AG10803 (cell line): Measurements from ENCODE around the gene SRSF10.

ENCODE experiments used
- DNase-seq: peaks from one replicate; pipeline ENCODE4 v3.0.0; 2010; ENCODE audit warnings: low read depth
- H3K4me3 ChIP-seq: 2 replicates; pipeline ENCODE4 v1.5.1; 2011; ENCODE audit warnings: mild to moderate bottlenecking, low read length, control low read depth
- TF ChIP-seq, protein P1 (sequence below): conservative IDR thresholded peaks from 2 replicates; pipeline ENCODE4 v1.5.1; 2011; ENCODE audit warnings: mild to moderate bottlenecking, low read length, control low read depth, inconsistent platforms

Gene SRSF10

DNA sequence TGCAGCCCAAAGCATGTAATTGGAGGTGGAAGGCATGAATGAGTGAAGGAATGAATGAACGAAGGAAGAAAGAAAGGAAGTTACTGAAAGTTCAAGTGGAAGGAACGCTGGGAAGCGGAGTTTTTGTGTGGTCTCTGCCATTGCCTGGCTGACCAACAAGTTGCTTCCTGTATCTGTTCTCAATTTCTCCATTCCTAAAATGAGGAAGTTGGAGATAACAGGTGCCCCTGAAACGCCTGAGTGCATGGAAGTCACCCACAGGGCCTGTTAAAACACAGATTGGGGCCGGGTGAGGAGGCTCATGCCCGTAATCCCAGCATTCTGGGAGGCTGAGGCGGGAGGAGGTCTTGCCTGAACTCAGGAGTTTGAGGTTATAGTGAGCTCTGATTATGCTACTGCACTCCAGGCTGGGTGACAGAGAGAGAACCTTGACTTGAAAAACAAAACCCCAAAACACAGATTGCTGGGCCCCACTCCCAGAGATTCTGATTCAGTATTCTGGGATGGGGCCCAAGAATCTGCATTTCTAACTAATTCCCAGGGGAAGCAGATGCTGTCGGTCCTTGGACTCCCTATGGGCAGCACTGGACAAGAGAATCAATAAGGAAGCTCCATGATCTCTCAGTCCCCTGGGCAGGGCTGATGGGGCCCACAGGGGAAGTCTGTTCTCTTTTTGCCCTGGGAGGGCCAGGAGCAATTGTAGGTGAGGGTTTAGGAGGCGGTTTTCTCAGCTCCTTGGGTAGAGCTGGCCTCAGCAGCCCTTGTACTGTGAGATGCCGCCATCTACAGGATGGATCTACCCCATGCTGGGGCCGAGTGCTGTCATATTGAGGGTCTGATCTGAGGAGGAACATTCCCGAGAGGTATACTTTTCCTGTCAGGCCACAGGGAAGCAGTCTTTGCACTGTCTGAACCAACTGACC is 63.7 kb downstream of the SRSF10 start:
- TF ChIP-seq, protein P1, sequence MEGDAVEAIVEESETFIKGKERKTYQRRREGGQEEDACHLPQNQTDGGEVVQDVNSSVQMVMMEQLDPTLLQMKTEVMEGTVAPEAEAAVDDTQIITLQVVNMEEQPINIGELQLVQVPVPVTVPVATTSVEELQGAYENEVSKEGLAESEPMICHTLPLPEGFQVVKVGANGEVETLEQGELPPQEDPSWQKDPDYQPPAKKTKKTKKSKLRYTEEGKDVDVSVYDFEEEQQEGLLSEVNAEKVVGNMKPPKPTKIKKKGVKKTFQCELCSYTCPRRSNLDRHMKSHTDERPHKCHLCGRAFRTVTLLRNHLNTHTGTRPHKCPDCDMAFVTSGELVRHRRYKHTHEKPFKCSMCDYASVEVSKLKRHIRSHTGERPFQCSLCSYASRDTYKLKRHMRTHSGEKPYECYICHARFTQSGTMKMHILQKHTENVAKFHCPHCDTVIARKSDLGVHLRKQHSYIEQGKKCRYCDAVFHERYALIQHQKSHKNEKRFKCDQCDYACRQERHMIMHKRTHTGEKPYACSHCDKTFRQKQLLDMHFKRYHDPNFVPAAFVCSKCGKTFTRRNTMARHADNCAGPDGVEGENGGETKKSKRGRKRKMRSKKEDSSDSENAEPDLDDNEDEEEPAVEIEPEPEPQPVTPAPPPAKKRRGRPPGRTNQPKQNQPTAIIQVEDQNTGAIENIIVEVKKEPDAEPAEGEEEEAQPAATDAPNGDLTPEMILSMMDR = peak; percentile 54
- no peak overlapping the region for H3K4me3 ChIP-seq
- DNase-seq = peak; percentile 43

DNA sequence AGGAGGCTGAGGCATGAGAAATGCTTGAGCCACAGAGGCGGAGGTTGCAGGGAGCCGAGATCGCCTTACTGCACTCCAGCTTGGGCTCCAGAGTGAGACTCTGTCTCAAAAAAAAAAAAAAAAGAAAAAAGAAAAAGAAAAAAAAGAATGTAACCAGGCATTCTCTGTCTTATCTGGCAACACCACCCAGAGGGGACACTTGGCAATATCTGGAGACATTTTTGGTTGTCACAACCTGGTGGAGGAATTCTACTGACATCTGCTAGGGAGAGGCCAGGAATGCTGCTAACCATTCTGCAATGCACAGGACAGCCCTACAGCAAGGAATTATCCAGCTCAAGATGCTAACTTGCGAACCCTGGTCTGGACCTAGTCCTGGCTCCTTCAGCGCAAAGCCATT is 64.7 kb downstream of the SRSF10 start:
- TF ChIP-seq, protein P1 = no peak
- no peak overlapping the region for H3K4me3 ChIP-seq
- no peak for DNase-seq

DNA sequence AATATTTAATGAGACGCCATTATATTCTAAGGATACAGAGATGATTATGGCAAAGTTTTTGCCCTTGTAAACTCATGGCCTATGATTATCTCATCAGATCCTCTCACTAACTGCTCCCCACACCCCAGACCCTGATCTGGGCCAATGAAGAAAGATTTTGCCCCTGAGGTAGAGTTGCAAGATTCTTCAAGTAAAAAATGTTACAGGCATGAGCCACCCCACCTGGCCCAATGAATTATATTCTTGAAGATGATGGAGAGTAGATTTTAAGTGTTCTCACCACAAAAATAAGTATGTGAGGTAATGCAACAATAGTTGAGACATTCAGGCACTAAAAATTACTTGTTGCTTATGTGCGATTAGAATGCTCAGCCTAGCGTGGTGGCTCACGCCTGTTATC is 65.2 kb downstream of the SRSF10 start:
- TF ChIP-seq, protein P1 = no peak
- no peak for DNase-seq
- H3K4me3 ChIP-seq = no peak overlapping the region
